CD4-positive, alpha-beta T cell treated with Interleukin-1 beta for 1 hour (primary cell): ENCODE measurements around the gene R3HCC1L.

ENCODE experiments used
- DNase-seq, 2 donors: peaks; one replicate each; pipeline ENCODE4 v3.0.0-alpha.2; 2020 to 2022

The R3HCC1L gene

DNA sequence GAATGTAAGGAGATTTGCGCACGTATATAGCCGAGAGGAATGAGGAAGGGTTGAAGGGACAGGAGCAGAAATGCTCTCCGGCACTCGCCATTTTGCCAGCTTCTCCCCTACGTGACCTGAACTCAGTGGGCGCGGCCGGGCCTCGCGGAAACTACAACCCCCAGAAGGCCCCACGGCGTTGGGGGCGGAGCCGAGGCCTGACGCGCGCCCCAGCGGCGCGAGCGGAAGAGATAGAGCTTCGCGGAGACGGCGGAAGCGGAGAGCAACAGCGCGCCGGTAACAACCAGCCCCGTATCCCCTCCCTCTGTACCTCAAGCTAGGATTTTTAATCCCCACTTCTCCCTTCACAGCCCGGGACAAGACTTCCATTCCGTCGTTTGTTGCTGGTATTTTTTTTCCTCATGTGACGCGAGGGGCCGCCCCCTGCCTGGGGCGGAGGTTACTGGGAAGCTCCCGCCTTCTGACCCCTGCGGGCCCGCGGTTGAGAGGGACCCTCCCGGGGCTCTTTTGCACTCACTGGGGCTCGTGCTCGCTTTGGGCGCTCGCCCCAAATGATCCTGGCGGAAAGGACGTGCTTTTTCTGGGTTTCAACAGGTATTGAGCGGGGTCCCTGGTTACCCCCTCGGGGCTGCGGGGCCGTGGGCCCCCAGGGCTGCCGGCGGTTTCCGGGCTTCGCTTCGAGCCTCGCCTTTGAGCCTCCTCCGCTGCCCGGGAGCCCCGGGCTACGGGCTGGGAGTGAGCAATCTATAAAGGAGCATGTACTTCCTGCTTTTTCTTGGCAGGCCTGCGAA, at the start of gene R3HCC1L:
R3HCC1L (plus strand) TSS at position 227 of the 791 bp plus-strand sequence. CDS start 73,458 bp downstream, outside the sequence.
- peak; percentile 91 to 94 for DNase-seq

DNA sequence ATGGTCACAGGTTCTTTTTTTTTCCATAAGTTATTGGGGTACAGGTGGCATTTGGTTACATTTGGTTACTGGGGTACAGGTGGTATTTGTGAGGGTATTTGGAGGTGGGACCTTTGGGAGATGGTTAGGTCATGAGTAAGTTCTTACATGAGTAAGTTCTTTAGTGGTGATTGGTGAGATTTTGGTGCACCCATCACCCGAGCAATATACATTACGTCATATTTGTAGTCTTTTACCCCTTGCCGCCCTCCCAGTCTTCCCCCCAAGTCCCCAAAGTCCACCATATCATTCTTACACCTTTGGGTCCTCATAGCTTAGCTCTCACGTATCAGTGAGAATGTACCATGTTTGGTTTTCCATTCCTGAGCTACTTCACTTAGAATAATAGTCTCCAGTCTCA, 49.2 kb upstream of the R3HCC1L start:
- DNase-seq: no peak

DNA sequence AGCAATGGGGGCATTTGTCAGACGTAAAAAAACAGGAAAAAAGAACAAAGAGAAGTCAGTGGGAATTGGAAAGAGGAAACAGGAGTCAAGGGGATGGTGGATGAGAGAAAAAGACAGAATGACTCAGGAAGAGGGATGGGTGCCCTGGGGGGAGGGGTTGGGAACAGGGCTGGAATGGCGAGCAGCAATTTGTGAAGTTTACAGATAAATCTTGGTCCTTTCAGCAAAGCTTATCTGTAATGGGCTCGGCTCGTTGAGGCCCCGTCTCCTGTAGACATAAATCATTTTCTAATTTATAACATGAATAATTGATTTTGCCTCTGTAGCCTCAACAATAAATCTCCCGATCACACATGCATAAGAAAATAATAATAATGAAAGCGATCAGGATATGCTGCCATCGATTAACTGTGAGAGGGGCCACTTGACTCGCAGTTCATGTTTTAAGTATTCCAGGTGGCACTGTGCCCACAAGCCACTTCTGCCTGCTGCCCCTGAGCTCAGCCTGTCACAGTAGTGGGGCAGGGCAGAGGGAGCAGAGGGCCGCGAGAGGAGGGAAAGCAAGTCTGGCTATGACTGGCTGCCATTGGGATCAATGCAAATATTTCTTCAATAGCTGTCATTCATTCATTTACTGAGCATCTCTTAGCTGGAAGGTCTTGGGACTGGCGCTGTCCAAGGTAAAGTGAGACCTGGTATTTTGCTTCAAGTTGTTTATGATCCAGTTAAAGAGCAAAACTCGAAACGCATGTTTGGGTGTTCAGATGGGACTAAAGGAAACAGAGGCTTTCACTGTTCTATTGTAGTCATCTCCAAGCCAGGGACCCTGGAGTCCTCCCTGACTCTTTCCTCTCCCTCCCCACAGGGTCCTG, 47.4 kb upstream of the R3HCC1L start:
- DNase-seq: no peak

DNA sequence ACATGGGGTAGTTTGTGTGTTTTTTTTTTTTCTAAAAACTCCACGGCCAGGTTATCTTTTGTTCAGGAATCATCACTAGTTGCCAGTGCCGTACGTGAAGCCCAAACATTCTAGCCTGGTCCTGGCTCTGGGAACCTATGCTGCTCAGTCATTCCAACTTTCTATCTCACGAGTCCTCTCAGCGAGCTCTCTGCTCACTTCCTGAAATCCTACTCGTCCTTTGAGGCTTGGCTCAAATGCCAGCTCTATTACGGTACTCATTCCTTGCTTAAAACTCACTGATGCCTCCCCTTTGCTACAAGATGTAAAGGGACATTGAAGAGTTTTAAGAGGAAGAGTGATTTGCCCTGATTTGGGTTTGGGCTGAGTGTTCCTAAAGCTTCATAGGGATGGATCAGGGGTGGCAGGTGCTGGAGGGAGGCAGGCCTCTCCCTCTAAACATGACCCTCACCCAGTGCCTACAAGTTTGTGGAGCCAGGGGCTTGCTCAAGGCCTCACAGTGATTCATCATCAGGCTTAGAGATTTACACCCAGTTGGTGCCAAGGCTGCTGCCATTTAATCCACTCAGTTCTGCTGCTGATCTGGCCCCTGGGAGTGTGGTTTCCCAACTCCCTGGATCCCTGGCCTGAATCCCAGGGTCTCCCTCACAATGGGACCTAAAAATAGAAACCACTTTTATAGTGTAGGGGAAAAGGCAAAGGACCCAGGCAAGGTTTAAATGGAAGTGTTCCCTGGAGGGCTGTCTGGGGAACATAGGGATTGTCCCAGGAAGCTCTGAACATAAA, 46.1 kb upstream of the R3HCC1L start:
- no peak for DNase-seq

DNA sequence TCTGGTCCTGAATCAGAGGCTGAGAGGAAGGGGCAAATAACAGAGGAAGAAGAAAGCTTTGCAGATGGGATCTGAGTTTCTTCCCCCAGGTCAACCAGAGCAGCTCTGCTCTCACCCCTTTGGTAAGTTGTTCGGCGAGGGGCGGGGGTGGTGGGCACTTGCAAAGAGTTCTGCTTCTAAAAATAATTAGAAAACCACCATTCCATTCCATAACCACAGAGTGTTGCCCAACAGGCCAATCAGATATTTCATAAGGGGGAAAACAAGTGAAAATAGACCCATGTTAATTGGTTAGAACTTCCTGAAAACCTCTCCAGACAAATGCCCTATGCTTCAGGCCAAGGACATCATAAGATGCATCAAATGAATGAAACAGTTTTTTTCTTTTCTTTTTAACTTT, 43.6 kb upstream of the R3HCC1L start:
- no peak for DNase-seq

DNA sequence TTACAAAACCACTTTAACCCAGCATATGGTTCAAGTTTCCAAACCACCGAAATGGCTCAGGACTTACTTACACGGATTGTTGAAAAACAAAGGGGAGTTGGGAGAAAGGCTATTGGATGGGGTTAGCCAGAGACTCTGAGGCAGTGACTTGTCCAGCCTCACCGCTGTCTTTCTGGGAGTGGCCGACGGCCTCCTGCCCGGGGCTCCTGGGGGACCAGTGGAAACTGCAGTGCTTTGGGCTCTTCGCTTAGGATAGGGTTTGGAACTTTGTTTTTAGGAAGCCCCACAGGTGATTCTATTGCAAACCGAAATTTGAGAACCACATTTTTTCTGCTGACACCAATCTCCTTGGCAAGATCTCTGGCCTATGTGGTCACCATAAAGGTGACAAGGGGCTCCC, 38.1 kb upstream of the R3HCC1L start:
- DNase-seq: no peak

DNA sequence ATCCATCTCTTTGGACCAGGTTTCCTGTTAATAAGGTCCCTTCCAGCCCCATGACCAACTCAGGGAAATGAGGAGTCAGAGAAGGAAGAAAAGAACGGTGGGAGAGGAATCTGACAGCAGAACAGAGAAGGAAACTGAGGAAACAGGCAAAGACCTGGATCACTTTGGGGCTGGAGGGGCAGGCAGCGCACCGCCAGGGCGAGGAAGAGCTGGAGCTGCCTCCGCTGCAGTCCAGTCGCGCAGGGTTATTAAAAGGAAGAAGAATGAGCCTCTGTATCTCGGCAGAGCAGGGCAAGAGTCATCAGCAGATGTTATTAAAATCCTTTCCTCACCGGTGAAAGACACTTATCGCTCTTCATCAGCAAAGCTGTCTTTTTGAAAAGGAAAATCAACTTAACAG, 37.7 kb upstream of the R3HCC1L start:
- DNase-seq: no peak

DNA sequence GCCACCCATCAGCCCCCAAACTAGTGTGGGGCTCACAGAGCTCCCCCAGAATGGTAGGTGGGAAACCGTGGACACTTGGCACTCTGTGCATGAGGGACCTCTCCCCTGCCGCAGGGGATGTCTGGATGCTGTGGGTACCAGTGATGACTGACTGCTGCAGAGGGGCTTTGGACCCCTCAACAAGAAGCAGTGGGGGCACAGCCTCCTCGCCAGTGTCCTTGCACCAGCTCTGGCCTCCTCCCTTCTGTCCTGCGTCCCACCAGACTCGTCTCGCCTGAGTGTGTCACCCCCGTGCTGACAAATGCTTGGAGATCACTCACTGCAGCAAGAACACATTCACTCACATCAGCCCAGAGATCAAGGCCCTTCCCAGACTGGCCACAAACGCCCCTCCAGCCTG, 37.3 kb upstream of the R3HCC1L start:
- no peak for DNase-seq

DNA sequence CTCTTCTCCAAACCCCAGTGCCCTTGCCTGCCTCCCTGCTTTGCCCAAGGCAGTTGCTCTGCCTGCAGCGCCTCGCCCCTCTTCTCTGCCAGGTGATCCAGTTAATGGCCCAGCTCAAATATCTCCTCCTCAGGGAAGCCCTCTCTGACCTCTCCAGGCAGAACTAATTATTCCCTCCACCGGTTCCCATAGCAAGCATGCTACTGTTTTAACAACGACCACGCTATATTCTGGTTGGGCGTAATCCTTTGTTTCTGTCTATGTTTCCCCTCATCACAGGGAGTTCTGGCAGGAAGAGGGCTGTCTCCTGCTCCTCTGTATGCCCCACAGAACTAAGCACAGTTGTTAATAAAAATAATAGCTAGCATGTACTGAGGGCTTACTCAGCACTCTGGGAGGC, 36.8 kb upstream of the R3HCC1L start:
- DNase-seq: no peak

DNA sequence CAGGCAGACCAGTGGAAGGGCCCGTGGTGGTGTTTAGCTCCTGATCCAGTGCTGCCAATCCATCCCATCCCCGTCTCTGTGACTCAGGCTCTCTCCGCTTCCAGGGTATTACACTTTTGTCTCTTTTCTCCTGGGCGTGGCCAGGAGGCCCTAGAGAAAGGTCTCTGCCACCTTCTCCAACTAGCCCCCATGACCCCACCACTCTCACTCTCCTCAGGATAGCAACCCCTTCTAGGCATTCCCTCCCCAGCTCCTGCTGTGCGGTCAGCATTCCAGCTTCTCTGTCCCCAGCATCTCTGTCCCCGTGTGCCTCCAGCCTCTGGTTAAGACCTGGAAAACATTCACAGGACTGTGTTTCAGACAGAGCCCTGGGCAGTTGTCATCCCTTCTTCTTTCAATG, 36.2 kb upstream of the R3HCC1L start:
- DNase-seq: no peak

DNA sequence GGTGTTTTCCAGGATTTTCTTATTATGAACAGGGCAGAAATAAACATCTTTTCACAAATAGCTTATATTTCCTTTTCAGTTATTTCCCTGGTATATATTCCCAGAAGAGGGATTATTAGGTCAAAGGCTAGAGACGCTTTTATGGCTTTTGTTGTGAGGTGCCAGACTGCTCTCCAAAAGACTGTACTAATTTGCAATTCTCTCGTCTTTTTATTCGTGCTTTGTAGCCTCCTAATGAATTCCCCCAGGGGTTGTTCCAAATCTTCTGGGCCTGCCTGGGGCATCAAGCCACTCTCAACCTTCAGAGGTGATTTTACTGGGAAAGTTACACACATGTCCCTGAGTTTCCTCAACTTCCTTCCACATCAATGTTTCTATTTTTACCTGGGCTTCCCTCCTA, 34.0 kb upstream of the R3HCC1L start:
- no peak for DNase-seq

DNA sequence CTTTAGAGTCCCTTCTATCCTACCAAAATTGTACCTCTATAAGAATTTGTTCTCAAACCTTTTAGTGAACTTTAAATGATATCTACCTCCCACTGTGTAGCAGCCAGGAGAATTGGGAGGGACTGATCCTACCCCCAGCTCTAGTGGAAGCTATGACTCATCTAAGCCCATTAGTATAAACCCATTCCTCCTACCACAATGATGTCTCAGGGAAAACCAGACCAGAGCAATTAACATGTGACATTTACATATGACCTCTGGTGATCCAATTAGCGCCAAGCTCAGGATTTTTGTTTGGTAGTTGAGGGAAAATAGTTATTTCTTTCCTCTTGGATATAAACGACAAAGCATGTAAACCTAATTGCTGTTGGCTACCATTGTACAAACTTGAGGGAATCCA, 33.1 kb upstream of the R3HCC1L start:
- no peak for DNase-seq

DNA sequence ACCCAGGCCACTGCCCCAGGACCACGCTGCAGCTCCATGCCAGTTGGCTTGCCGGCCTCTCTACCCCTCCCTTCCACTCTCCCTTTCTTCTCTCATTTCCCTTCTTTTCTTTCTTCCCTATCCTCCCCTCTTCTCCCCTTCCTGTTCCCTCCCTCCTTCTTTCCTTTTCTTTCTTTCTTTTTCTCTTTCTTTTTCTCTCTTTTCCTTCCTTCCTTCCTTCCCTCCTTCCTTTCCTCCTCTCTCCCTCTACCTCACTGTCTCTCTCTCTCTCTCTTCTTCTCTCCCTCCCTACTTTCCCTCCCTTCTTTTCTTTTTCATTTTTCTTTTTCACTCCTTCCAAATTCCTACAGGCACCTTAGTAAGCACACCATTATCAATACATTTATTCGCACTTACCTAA, 30.3 kb upstream of the R3HCC1L start:
- DNase-seq: no peak

DNA sequence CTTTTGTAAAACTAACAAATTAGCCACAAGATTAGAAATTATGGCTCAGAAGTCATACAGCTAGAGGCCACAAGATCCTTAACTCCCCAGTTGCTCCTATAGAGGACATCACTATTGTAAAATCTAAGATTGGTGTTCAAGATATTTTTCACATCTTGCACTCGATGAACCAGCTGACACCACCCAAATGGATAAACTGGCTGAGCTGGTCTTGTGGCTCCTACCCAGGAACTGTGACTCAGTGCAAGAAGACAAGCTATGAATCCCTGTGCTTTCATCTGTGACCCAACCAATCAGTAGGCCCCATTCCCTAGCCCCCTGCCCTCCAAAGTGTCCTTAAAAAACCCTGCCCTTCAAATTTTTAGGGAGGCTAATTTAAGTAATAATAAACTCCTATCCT, 27.9 kb upstream of the R3HCC1L start:
- DNase-seq: no peak

DNA sequence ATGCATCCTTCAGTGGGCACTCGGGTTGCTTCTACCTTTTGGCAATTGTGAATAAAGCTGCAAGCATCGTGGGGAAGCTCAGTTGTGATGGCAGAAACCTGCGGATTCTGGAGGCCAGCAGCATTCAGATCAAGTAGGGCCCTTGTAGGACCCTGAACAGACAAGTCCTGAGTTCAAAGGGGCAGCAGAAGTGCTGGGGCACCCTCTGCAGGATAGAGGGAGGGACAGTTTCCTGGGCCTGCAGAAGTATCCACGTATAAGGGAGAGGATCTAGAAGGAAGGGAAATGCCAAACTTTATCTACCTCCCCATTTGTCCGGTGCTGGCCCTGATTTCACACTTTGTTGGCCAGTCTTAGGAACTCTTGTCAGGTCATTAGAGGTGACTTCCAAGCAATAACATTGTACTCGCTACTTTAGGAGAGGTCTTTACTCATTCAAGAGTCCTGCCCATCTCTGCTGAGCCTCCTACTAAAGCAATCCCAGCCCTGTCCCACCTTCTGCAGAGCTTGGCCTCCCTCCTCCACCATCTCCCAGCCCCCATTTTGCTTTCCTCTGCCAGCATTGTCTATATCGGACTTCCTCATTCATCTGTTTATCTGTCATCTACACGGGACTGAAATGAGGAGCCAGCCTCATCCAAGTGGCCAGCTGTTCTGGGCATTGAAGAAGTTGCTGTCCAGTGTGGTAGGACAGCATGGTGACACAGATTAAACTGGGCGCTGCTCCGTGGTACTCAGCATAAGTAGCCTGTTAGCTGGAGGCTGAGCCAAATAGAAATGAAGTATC, 26.6 kb upstream of the R3HCC1L start:
- DNase-seq: no peak

DNA sequence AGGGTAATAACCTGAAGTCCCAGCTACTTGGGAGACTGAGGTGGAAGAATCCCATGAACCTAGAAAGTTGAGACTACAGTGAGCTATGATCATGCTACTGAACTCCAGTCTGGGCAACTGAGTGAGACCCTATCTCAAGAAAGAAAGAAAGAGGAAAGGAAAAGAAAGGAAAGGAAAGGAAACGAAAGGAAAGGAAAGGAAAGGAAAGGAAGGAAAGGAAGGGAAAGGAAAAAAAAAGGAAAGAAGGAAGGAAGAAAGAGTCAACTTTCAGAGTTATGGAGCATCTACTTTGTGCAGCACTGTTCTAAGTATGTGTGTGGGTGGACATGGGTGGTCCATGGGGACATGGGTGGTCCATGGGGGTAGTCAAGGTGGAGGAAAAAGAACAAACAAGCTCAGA, 24.1 kb upstream of the R3HCC1L start:
- no peak for DNase-seq

DNA sequence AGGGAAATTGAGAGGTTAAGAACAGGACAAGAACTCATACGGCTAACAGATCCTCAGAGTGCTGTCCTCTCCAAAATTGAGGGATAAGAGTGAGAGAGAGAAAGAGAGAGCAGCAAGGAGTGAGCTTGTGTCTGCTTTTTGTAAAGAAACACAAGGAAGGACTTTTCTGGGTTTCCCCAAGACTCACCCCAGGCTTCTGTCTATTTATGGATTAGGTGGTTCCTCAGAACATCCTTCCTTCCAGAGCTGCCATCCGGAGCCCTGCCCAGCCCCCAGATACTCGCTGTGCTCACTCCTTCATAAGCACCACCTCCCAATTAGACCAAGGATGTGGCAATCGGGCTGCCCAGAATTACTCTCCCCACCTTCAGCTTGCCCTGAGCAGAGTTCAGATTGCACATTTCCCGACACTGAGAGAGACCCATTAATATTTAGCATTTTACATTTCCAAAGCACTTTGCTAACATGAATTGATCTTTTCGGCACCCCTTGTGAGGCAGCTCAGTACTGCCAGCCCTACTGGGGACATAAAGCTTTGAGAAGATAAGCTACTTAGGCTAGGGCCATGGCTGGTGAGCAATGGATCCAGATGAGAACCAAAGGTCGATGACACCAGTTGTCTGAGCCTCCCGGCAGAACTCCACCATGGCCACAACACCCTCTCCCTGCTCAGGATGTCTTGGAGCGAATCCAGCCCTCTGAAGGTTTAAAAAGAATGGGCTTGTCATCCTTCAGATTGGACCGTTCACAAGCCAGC, 19.2 kb upstream of the R3HCC1L start:
- no peak for DNase-seq

DNA sequence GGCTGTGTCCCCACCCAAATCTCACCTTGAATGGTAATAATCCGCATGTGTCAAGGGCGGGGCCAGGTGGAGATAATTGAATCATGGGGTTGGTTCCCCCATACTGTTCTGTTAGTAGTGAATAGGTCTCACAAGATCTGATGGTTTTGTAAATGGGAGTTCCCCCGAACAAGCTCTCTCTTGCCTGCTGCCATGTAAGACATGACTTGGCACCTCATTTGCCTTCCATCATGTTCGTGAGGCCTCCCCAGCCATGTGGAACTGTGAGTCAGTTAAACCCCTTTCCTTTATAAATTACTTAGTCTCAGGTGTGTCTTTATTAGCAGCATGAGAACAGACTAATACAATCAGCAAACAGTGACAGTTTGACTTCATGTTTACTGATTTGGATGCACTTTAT, 14.6 kb upstream of the R3HCC1L start:
- no peak for DNase-seq

DNA sequence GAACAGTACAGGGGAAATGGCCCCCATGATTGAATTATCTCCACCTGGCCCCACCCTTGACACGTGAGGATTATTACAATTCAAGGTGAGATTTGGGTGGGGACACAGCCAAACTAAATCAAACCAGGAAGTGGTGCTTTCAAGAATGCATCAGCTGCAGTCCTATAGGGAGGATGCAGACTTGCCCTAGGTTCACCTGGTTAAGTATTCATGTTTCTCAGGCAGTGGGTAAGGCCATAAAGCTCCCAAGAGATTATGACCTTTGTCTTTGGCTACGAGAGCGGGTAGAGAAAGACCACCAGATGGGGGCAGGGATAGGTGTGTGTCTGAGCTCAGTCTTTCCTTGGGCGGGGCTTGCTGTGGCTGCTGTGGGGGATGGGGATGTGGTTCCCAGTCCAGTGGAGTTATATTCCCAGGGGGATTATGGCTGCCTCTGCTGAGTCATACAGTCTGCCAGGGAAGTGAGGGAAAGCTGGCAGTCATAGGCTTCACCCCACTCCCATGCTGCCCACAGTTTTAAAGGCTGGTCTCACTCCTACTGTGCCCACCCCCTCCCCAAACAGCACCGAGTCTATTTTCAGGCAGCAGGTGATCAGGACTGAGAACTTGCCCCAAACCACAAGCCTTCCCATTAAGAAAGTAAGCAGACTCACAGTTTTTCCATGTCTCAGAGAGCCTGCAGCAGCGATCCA, 8.4 kb upstream of the R3HCC1L start:
- DNase-seq: no peak

DNA sequence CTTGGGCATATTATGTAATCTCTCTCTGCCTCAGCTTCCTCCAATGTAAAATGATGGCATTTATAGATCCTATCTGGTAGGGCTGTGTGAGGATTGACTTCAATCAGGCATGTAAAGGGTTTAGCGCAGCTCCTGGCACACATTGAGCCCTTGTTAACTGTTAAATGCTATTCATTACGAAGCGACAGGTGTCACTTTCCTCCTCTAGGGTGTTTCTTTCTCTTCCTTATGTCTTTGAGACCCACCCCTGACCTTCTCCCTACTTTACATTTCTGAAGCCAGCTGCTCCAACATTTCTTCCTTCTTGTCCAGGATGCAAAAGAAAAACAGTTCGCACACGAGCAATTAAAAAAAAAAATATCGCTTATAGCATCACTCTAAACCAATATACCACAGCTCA, 5.7 kb upstream of the R3HCC1L start:
- DNase-seq: no peak

DNA sequence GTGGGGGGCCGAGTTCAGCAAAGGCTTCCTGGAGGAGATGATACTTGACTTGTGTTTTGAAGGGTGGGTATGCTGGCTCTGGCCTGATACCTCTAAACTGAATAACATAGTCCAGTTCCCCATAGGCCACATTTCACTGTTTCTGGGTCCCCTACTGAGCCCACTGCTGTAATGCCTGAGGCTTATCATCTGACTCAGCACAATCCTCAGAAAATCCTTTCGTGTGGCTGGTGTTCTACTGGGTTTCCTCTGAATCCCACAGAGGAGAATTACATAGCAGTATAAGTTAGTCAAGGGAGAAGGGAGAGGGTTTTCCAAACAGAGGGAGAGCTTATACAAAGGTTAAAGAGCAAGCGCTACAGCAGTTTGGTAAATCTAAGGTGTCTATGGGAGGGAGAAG, 2.8 kb upstream of the R3HCC1L start:
- DNase-seq: no peak
